ENCODE results near the gene KLF17. TPM values are rescaled to one million over a fixed set of nuclear protein-coding genes. Genes with fewer than 3 reads are reported as not detected.

The KLF17 gene
- total and polyA plus RNA-seq, 2 of the 8 experiments (the other 6 are each of a cell fraction or from before 2014, with no cell fraction given), result not detected

GRCh38 chr1:44074415-44074814, 44.2 kb upstream of the KLF17 start:
- Histone ChIP-seq H3K23ac (ENCODE audit: insufficient read length) (no peak overlapping the region), H3K9ac (replicated peaks in 1 of 4; ENCODE audit: extremely low read depth in 1 of 4, low read depth in 3 of 4, low read length in 3 of 4) (no peak overlapping the region), H4K91ac (replicated peaks; ENCODE audit: insufficient read length, low read length) (no peak overlapping the region), H2AFZ (ENCODE audit: low read length) (no peak overlapping the region), H3K9me3 (ENCODE audit: insufficient read depth in 2 of 2, low read depth in 1 of 2, low read length in 1 of 2) (no peaks in the 10 kb centered on the region), H3K4me2 (ENCODE audit: insufficient read depth in 1 of 2, low read depth in 2 of 2, low read length in 2 of 2) (no peak overlapping the region), H3K79me2 (ENCODE audit: control insufficient read depth in 1 of 2, insufficient read depth in 2 of 2, low read length in 2 of 2) (no peaks in the 10 kb centered on the region), H3K4ac (replicated peaks; ENCODE audit: insufficient read length, low read depth, low read length) (no peak overlapping the region), H2BK12ac (ENCODE audit: low read depth, low read length) (no peak overlapping the region), H2BK120ac (replicated peaks; ENCODE audit: low read depth, low read length) (no peak overlapping the region), H3K4me1 (replicated peaks in 1 of 4; ENCODE audit: control insufficient read depth in 3 of 4, insufficient read depth in 4 of 4, low read length in 3 of 4) (peaks cover 3 to 7% (median 4%) of the 10 kb centered on the region in 4 experiments; a peak in 5 of 7 replicates), H2BK20ac (ENCODE audit: low read length) (0 out of 2 replicates have a peak overlapping the region, but pooled peaks have one; percentile 84), H3K4me3 (ENCODE audit: extremely low read depth in 1 of 4, insufficient read depth in 2 of 4, low read depth in 3 of 4, low read length in 4 of 4) (no peak overlapping the region), H3K14ac (ENCODE audit: insufficient read length) (no peak overlapping the region), H3K27ac (ENCODE audit: low read depth, low read length) (no peak overlapping the region), H2AK5ac (ENCODE audit: low read depth, low read length) (no peak overlapping the region), H2BK5ac (ENCODE audit: low read depth, low read length) (no peak overlapping the region), H3K27me3 (replicated peaks in 1 of 4; ENCODE audit: control insufficient read depth in 3 of 4, extremely low read depth in 1 of 4, insufficient read depth in 3 of 4, low read length in 3 of 4) (peaks cover 0 to 4% (median 1%) of the 10 kb centered on the region in 4 experiments; a peak in 1 of 7 replicates), H2BK15ac (ENCODE audit: low read length) (no peak overlapping the region), H3K36me3 (ENCODE audit: control insufficient read depth in 2 of 4, insufficient read depth in 4 of 4, low read length in 3 of 4) (no peaks in the 10 kb centered on the region), H3K18ac (ENCODE audit: extremely low read depth, low read length) (no peak overlapping the region), H3K56ac (replicated peaks; ENCODE audit: insufficient read length, low read depth, low read length) (no peak overlapping the region), H3K23me2 (ENCODE audit: low read depth, low read length) (no peaks in the 10 kb centered on the region; the same call in 1 of the 2 replicates), H4K8ac (ENCODE audit: extremely low read depth, insufficient read depth, low read length) (no peak overlapping the region), H4K5ac (ENCODE audit: insufficient read length, low read depth, low read length) (no peak overlapping the region), H4K20me1 (replicated peaks in 1 of 2; ENCODE audit: control insufficient read depth in 1 of 2, insufficient read depth in 2 of 2, low read length in 2 of 2) (no peaks in the 10 kb centered on the region), H3K79me1 (ENCODE audit: low read depth, low read length) (no peaks in the 10 kb centered on the region)
- ChIA-PET CTCF (ENCODE audit: partially characterized antibody) (interaction anchor here (3.0 kb wide), 1 partner anchor 26 kb away, joined by 9 read pairs; no protein-coding TSS in a partner anchor), POLR2A (ENCODE audit: partially characterized antibody) (no interaction called here)
- FAIRE-seq (no peak), DNase-seq (ENCODE audit: low read depth in 1 of 2, low spot score in 2 of 2) (no peak)
- WGBS, 2 experiments (ENCODE audit: extremely low coverage in 1 of 2, insufficient coverage in 1 of 2, insufficient read length in 1 of 2, insufficient replicate concordance in 2 of 2, low coverage in 1 of 2, low lambda C conversion rate in 2 of 2, missing lambda C conversion rate in 1 of 2), result 88% methylated on average over 3 of the region's 3 CpGs; no CpG with 5 or more reads in 1 of the 2 experiments
- no peak for TF ChIP-seq SRF (IDR thresholded peaks at IDR 0.05; ENCODE audit: low read depth, low read length)
- TF ChIP-seq BCL11A (IDR thresholded peaks at IDR 0.05; ENCODE audit: low read depth in 2 of 2, low read length in 2 of 2), result no peak
- TF ChIP-seq RNF2 (IDR thresholded peaks at IDR 0.05; ENCODE audit: borderline replicate concordance, low read depth, low read length, missing control alignments, poor library complexity, severe bottlenecking), result no peak
- no peak for TF ChIP-seq HDAC6 (IDR thresholded peaks at IDR 0.05; ENCODE audit: low read depth, low read length)
- no peak for TF ChIP-seq MAX (IDR thresholded peaks at IDR 0.05)
- no peak for TF ChIP-seq EZH2 (IDR thresholded peaks at IDR 0.05; ENCODE audit: low read depth, low read length, severe bottlenecking)

Measured in H1 (cell line).